Right renal cortex interstitium (tissue), 3 donors: ENCODE results near the gene LRRC30. TPM values are rescaled to one million over a fixed set of nuclear protein-coding genes. Genes with fewer than 3 reads are reported as not detected.

Experiments
- DNase-seq, 3 donors: peaks; one replicate each; pipeline ENCODE4 v3.0.0-alpha.2; 2013; ENCODE audit warnings: low read depth in 3 of 3, low spot score in 2 of 3
- polyA plus RNA-seq, 3 donors: library from polyadenylated mRNA; unstranded; fragments of 120-200 nt; gene quantifications; one replicate each; pipeline ENCODE4 v1.2.1, GENCODE V29; 2013; ENCODE audit not compliant: insufficient read length in 3 of 3

Gene LRRC30
- polyA plus RNA-seq, 3 donors: 0.18 to 0.40 (median 0.22) TPM

- no peak for DNase-seq
Measured at GRCh38 chr18:7236933-7237332, 6.0 kb downstream of the LRRC30 start.

DNA sequence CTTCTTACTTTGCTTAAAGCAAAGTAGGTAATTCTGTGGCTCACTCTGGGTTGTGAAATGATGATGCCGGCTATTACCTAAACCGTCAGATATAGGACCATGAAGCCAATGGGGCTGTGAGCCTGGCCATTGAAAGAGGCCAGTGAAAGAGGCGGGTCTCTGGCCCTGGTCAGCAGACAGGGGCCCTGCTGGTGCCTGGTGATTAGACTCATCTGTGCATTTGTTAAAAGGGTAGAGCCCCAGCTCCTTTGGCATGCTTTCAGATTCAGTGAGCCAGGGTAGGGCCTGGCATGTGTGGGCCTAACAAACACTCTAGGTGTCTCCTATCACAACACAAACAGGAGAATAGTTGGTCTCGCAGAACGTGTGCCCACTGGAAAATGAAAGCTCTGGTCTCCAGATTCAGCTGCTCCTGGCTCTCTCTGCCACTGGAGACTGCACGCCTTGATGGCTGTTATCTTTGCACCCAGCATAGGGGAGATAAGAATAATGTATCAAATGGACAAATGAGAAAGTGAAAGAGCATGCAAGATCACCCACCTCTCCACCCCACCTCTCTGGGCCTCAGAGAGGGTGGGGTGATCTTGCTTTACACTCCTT, 6.9 kb downstream of the LRRC30 start:
- no peak for DNase-seq

- no peak for DNase-seq
Measured at GRCh38 chr18:7242926-7243325, 12.0 kb downstream of the LRRC30 start.

- no peak for DNase-seq
Measured at GRCh38 chr18:7248877-7249276, 18.0 kb downstream of the LRRC30 start.

GRCh38 chr18:7254163-7254562, 23.3 kb downstream of the LRRC30 start:
- no peak for DNase-seq

DNA sequence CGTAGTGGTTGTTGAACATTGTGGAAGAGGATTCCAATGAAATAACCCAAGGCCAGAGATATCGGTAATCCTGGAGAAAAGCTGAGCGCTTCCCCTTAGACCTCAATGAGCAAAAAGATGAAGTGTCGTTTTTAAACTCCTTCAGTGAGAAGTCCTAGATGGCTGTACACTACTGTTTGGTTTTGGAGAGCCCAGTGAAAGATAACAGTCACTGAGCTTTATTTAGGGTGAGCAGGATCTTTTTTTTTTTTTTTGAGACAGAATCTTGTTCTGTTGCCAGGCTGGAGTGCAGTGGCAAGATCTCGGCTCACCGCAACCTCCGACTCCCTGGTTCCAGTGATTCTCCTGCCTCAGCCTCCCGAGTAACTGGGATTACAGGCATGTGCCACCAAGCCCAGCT, 24.2 kb downstream of the LRRC30 start:
- DNase-seq: no peak

DNA sequence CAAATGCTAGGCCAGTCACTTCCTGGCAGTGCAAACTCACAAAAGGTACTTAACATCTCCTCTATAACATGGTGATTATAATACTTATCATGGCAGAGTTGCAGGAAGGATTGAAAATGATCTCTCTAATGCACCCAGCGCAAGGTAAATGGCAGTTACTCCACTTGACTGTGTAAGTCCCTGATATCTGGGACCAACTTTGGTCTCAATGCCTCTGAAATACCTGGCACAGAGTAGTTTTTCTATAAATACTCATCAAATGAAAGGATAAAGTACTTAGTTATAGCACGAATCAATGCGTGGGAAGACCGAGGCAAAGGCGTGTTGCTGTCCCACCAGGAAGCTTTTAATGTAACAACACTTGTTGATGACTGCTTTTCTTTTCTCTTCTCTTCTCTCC, 24.8 kb downstream of the LRRC30 start:
- DNase-seq: no peak

GRCh38 chr18:7256618-7257425, 25.9 kb downstream of the LRRC30 start:
- no peak for DNase-seq

- no peak for DNase-seq
Measured at GRCh38 chr18:7257426-7257740, 26.5 kb downstream of the LRRC30 start.

DNA sequence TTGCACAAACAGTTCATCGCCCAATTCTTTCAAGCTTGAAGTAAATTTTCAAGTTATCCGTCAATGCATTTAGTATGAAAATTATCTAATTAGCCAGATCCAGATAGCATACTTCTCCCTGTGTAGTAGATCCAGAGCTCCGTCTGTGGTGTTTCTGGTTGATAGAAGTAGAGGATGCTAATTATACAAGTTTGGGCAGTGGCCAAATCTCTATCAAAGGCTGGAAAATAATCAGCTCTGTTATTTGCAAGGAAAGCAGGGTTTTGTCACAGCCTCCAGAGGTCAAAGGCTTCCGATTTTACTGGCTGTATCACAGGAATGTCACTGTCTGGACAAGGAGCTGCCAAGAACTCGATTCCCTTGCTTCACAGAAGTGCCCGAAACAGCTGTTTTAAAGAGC, 28.6 kb downstream of the LRRC30 start:
- DNase-seq: no peak

GRCh38 chr18:7261199-7261598, 30.3 kb downstream of the LRRC30 start:
- no peak for DNase-seq

DNA sequence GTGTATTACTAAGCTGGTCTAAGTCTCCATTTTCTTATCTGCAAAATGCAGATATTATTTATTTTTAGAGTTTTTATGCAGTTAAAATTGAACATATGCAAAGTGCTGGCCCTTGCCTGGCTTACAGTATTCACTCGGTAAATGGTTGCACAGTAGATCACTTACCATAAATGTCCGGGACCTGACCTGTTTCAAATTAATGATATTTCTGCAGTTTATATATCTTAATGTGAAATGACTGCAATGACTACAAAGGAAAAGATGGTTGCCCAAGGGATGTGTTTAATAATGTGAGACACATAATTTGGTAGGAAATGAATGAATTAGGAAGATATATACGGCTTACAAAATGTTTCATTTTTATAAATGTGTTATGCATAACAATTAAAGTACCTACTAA, 37.1 kb downstream of the LRRC30 start:
- no peak for DNase-seq

GRCh38 chr18:7269942-7270341, 39.1 kb downstream of the LRRC30 start:
- no peak for DNase-seq

DNA sequence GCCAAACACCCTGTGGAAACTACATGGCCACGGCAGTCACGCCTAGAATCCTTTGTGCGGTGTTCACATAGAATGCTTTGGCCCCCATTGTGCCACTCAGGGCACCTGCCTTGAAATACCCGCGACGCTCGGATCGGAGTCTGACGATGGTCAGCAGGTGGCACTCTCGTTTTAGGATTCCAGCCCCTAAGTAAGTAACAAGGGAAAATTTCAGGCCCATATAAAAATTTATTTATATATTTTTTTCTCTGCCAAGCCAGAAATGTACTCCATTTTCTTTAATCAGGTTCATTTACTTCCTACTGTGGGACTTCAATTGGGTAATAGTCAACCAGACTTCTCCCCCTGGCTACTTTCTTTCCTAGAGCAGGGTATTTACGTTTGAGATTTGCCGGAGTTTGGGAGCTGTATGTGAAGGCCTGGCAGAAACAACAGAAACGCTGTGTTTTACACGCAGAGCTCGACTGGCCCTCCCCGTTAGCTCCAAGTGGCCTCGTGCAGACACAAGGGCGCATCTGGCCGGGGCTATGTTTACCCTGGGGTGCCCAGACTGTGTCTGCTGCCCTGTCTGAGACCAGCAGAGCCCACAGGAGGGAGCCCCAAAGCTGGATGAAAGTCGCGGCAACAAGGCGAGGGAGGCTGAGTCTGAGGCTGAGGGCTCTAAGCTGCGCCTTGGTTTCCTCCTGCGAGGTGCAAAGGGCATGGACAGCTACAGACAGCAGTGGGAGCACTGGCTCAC, 41.6 kb downstream of the LRRC30 start:
- peak in 2 of 3 donors; percentile 63 to 69 for DNase-seq

DNA sequence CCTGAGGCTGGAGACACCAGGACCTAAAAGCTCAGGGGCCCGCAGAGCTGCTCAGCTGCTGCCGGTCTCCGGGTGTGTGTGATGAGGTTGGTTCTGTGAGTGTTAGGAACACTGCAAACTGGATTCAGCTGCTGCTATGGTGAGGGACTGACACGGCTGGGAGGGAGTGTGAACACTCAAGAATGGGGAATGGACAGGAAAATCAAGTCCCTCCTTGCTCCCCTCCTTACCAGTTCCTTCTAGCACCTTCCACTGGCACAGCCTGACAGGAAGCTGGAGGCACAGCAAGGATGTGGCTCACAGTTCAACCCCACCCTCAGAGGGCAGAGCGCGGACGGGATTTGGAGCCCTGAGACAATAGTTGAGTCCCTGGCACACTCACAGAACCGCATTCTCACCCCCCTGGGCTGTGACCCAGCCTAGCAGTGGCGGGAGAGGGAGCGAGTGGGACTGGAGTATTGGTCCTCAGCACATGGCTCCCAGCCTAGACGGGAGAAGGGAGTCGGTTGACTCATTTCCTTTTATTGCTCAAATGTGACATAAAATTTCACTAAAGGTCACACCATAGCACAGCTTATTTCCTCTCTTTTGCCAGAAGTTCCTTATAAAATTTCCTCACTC, 42.5 kb downstream of the LRRC30 start:
- DNase-seq: no peak

DNA sequence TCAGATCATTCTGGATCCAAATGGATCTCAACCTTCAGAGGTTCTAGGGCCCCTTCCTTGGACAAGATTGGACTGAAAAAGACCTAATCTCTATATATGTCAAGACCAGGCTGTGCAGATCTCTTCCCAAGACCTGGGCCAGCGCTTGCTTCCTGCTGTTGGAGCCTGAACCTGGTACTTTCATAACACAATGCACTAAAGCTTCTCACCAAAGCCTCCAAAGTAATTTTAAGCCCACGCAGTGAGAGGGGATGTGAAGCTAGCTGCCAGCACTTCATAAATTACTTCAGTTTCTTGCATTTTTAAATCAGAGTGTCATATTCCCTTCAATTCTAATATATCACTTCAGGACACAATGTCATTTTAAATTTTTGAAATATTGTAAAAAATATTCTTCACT, 50.7 kb downstream of the LRRC30 start:
- DNase-seq: no peak

Other genes starting within 250 kb of the LRRC30 start
- gene LAMA1, start 113.3 kb upstream of the LRRC30 start, polyA plus RNA-seq: 10 to 100 TPM; 68.4 to 73.8 (median 72.4) TPM